Thoracic aorta endothelial cell (primary cell): Measurements from ENCODE around the gene CAMK2N1. TPM values are rescaled to one million over a fixed set of nuclear protein-coding genes. Genes with fewer than 3 reads are reported as not detected.

ENCODE experiments used
- total RNA-seq: library from RNA; depleted of rRNA; stranded (reverse); fragments of >200 nt; gene quantifications from 2 replicates; pipeline ENCODE4 v1.2.3, GENCODE V29; 2012

CAMK2N1 gene
- 9.3 and 17.8 TPM in 2 replicates for total RNA-seq

DNA sequence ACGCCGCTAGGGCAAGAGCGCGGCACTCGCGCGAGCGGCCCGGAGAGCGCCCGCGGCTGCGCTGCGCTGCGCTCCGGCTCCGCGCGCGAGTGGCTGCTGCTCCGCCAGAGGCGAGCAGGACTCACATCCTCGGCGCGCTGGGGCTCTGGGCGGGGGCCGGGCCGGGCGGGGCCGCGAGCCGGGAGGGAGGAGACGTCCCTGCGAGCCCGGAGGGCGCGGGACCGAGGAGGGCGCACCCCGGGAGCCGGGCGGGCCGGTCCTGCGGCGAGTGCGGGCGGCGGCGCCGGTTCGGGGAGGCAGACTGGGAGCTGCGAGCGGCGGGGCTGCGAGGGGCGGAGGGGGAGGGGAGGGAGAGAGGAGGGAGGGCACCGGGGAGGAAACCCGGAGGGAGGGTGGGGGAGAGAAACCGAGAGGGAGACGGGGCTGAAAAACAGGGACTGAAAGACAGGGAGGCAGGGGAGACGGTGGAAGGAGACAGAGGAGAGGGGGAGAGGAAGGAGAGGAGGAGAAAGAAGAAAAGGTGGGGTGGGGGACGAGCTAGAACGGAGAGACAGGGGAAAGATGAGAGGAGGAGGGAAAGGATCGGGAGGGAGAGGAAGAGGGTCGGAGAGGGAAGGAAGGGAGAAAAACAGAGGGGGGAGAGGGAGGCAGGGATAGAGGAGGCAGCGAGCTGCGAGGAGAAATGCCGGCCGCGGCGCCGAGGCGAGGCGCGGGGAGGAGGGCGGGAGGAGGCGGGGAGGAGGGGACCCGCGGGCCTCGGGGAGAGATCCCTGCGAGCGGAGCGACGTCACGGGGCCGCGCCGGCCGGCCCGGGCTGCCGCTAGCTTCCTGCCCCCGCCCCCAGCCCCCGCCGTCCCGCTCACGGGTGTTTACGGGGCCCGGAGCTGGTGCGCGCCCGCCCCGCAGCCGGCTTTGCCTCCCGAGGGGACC, at the start of gene CAMK2N1:
Gene CAMK2N1, minus strand, starts transcription at position 684 of the 930 bp plus-strand sequence. CDS start 831 bp downstream, outside the sequence.

DNA sequence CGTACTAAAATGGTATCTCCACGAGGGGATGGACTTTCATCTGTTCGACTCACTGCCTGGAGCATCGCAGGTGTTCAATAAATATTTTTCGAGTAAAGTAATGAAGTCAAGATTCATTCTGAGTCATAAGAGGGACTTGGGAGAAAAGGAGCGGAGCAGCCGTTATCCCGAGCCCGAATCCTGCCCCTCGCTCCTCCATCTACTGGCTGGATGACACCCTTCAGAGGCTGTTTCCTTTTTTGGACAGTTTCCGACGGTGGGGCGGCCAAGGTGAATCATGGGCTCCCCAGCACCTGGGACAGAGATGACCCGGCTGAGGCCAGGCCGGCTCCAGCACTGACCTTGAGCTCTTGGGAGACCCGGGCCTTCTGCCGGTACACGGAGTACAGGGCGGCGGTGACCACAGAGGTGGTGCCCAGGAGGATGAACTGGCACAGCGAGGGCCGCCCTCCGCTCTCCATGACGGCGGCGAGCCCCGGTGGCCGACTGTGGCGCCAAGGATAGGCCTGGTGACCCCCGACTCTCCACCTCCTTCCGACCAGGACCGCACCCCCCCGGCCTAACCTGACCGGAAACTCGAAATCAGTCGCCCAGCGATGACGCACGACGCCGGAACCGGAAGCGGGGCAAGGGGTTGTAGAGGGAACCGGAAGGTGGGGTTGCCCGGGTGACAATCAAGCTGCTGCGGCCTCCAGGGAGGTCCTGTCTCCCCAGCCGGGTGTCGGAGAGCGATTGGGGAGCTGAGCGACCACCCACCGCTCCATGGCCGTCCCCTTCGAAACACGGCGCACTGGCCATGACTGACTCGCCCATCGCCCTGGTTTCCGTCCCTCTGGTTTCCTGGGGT, 21.8 kb upstream of the CAMK2N1 start, which contains the start of gene MUL1:
Gene MUL1, minus strand, starts transcription at position 588 of the 847 bp plus-strand sequence. Its CDS starts 127 bp downstream, at position 461.

Other genes with a start within 250 kb of the CAMK2N1 start
- not detected in 2 replicates for gene VWA5B1, start 195.3 kb downstream of the CAMK2N1 start, total RNA-seq
- gene MUL1, start 21.9 kb upstream of the CAMK2N1 start, total RNA-seq: 25.8 and 27.8 TPM in 2 replicates
- not detected in 2 replicates for gene FAM43B, start 66.4 kb upstream of the CAMK2N1 start, total RNA-seq
- gene CDA, start 102.9 kb upstream of the CAMK2N1 start, total RNA-seq: 1.5 and 2.0 TPM in 2 replicates
- 24.1 and 24.7 TPM in 2 replicates for gene PINK1, start 147.2 kb upstream of the CAMK2N1 start, total RNA-seq
- gene DDOST, start 175.2 kb upstream of the CAMK2N1 start, total RNA-seq: 200 and 227 TPM in 2 replicates
- 0.13 and 0.86 TPM in 2 replicates for gene KIF17, start 231.8 kb upstream of the CAMK2N1 start, total RNA-seq
- 0.80 and 2.8 TPM in 2 replicates for gene SH2D5, start 246.5 kb upstream of the CAMK2N1 start, total RNA-seq